HG02642 (cell line): ENCODE measurements around the gene TULP4.
"Not testable (repeated sequence)": the region's sequence is repeated elsewhere in the genome, so short reads cannot be mapped to it uniquely, and the experiment has no call there.

Experiments
- ATAC-seq: cut with Tn5 transposase; IDR thresholded peaks from one replicate; pipeline ENCODE4 v1.9.1; 2021; ENCODE audit warnings: mild to moderate bottlenecking; ENCODE audit not compliant: unreplicated experiment, poor library complexity

TULP4 gene

DNA sequence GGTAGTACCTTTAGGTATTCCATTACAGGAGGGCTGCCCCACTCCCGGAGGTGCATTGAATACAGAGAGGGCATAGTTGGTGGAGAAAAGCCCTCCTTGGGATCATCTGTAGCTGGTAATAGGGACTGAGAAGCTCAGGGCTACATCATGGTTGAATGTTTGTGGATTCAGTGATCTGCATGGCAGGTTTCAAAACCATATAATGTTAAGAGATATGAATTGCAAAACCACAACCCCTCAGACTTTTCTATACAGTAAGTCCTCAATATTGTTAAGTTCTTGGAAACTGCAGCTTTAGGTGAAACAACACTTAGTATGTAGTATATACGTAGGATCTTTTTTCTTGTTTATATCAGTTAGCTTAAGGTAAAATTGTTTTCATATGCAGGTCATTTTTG, 11.3 kb downstream of the TULP4 start:
- ATAC-seq, result peak; percentile 41

DNA sequence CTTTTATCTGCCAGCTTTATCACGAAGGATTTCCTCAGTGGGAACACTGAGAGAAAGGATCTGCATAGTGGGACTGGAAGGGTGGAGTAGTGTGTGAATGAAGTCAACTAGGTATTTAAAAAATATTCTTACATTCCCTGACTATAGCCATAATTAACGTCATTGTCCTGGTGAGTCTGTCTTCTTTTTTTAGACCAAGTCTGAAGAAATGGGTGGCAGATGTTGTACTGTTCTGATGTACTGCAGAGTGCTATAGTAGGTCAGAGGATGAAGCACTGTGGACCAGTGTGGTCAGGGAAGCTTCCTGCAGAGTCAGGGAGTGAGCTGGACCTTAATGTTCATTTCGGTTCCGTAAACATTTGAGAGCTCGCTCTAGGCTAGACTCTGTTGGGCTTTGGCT, 11.9 kb downstream of the TULP4 start:
- no peak for ATAC-seq

DNA sequence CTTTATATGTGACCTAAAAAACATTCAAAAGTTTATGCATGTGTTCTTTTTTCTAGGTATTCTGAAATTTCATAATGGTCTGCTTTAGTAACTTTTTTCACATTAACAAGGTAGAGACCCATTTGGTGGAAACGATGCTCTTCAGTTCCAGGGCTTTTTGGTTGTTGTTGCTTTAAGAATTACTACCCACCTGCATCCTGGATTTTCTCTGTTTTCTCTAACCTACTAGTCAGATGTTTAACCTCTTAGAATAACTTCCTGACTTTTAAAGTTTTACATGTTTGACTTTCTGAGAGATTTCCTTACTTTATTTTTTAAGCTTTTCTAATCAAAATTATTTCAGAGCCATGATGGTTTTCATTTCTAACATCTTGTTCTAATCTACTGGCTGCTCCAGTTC, 14.9 kb downstream of the TULP4 start:
- ATAC-seq, result no peak

DNA sequence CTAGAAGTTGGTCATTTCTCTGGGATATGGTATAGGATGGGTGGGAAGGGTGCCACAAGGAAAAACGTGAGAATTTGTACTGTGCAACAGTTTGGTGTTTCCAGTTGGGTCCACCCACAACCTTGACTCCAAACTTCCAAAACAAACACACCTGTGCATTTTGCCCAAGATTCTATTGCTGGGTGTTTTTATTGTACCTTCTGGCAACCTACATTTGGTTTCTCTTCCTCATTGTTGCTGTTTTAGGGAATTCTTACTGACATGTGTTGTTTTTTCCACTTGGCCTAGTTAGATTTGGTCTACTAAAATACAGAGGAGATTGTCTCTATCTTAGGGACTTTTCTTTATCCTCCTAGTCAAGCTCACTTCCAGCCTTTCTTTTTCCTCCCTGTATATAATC, 16.7 kb downstream of the TULP4 start:
- no peak for ATAC-seq

DNA sequence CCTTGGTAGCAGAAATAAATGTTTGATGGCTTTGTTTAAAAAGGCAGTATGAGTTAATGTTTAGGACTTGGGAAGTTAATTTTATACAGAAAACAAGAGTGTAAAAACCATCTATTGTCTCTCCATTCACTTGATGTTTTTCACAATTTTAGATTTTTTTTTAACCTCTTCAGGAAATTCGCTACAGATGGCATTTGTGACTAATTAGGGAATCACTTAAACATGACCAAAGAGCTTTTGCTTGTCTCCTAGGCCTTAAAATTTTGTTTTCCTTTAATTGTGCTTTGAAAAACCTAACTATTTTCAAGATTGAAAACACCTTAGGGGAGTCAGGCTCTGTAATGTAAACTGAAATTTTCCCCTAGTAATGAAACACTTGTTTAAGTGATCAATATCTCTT, 17.3 kb downstream of the TULP4 start:
- ATAC-seq, result no peak

DNA sequence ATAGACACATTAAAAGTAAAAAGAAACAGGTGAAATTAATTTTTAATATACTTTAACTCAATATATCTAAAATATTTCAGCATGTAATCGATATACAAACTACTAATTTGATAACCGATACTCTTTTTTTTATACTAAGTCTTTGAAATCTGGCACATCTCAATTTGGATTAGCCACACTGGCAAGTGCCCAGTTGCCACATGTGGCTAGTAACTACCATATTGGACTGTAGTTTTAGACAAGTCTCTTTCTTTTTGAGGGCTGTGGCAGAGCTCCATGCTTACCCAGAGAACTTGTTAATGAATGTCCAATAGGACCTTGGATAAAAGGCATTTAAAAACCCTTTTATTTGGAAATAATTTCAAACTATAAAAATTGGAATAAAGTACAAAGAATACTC, 17.8 kb downstream of the TULP4 start:
- no peak for ATAC-seq

DNA sequence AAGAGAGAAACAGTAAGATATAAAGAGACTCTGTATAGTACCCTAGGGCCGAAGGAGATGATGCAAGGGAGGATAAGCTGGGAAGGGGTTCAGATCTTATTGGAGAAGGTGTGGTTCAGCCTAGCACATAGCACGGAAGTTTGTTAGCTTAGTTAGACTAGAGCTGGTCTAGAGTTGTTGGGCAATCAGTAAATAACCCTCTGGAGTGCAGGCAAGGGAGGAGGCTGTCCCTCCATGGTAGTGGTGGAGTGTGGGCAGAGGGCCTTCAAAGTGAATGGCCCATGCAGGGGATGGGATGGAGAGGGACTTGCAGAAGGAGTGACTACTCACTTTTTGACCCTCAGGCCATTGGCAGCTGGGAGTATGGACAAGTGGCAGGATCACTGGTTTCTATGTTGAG, 20.0 kb downstream of the TULP4 start:
- no peak for ATAC-seq

DNA sequence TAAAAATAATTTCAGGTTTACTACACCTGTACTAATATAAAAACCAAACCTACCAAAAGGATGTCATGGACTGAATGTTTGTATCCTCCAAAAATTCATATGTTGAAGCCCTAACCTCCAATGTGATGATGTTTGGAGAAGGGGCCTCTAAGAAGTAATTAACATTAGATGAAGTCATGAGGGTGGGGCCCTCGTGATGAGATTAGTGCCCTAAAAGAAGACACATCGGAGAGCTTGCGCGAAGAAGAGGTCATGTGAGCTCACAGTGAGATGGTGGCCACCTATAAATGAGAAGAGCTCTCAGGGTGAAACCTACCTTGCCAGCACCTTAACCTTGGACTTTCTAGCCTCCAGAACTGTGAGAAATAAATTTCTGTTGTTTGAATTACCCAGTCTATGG, 20.8 kb downstream of the TULP4 start:
- ATAC-seq, result no peak

DNA sequence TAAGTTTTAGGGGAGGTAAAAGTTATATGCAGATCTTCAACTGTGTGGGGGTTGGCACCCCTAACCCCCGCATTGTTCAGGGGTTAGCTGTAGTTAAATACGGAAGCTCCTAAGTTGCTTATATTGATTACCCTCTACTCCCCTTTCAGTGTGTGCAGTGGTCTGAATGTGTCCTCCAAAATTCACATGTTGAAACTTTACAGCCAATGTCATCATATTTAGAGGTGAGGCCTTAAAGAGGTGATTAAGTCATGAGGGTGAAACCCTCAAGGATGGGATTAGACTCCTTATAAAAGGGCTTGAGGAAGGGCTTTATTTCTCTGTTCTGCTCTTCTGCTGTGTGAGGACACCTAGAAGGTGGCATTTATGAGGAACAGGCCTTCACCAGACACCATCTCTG, 22.3 kb downstream of the TULP4 start:
- ATAC-seq, result no peak

DNA sequence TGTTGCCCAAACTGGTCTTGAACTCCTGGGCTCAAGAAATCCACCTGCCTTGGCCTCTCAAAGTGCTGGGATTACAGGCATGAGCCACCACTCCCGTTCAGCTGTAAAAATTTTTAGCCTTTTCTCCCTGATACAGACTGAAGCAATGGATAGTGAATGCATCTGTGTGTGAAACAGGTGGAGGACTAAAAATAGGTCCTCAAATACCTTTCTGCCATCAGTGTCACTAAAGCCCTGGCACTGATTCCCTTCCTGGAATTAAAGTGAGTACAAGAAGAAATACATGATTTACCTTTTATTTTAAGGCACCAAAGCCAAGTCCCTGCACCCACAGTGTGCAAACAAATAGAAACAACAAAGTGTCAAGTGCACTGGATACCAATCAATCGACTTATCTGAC, 25.1 kb downstream of the TULP4 start:
- no peak for ATAC-seq

DNA sequence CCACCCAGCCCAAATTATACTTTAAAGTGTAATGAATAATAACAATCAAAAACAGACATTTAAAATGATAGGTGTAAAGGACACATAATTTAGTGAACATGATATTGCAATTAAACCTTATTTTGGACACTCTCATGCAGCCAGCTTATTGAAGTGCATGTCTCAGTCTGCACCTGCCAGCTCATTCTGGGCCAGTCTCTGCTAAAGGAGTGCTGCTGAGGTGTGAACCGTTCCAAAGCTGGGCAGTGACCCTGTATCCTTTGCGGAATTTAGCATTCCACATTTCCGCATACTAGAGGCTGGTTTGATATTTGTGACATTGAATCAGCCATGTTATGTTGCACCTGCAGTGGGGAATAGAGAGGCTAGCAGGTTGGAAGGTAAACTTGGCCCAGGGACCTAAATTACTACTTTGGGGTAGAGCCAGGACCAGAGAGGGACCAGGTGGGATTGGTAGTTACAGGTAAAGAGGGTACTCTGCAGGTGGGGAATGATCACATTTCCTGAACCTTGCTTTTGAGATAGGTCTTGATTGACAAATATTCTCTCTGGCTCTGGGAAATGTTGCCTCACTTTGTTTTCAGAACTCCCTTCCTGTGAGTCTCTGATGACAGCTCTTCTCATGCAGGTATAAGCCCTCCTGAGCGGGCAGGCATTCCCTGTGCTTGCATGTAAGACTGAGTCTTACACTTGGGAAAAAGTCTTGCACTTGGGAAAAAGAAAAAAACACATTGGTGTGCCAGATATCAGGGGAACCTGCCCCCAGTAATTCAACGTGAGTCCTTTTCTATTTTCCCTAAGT, 26.2 kb downstream of the TULP4 start:
- no peak for ATAC-seq

DNA sequence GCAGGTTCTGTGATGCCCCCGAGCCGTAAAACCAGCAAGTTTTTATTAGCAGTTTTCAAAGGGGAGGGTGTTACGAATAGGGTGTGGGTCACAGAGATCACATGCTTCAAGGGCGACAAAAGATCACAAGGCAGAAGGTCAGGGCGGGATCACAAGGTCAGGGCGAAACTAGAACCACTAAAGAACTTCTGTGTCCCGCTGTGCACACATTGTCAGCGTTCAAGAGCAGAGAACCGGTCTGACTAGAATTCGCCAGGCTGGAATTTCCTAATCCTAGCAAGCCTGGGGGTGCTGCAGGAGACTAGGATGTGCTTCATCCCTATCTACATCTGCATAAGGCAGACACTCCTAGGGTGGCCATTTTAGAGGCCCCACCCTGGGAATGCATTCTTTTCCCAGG, 26.9 kb downstream of the TULP4 start:
- not testable (repeated sequence) for ATAC-seq

DNA sequence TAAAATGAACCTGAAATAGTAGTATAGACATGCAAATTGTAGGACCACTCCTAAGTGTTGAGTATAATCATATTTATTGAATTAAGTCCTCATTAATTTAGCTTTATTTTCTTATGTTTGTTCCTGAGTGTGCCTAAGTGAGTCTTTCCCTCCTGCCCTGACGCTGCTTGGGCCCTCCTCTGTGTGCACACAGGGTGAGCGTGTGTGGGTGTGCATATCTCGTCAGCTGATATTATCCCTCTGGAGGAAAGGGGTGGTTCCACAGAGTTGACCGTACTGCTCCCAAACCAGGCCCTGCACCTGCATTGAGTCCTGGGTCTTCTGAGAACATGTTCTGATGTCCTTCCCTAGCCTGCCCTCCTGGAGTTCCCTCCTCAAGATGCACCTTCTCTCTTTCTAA, 28.0 kb downstream of the TULP4 start:
- no peak for ATAC-seq

DNA sequence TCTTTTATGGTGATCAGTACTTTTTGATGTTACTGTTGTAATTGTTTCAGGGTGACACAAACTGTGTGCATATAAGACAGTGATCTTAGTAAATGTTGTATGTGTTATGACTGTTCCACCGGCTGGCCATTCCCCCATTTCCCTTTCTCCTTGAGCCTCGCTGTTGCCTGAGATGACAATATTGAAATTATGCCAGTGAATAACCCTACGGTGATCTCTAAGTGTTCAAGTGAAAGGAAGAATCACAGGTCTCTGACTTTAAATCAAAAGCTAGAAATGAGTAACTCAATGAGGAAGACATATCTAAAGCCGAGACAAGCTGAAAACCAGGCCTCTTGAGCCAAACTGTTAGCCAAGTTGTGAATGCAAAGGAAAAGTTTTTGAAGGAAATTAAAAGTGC, 32.3 kb downstream of the TULP4 start:
- ATAC-seq, result peak; percentile 74

DNA sequence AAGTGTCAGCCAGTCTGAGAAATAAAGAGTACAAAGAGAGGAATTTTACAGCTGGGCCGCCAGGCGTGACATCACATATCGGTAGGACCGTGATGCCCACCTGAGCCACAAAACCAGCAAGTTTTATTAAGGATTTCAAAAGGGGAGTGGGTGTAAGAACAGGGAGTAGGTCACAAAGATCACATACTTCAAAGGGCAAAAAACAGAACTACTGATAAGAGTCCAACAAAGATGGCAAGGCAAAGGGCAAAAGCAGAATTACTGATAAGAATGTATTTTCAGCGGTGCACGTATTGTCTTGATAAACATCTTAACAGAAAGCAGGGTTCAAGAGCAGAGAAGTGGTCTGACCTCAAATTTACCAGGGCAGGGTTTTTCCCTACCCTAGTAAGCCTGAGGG, 33.2 kb downstream of the TULP4 start:
- not testable (repeated sequence) for ATAC-seq

DNA sequence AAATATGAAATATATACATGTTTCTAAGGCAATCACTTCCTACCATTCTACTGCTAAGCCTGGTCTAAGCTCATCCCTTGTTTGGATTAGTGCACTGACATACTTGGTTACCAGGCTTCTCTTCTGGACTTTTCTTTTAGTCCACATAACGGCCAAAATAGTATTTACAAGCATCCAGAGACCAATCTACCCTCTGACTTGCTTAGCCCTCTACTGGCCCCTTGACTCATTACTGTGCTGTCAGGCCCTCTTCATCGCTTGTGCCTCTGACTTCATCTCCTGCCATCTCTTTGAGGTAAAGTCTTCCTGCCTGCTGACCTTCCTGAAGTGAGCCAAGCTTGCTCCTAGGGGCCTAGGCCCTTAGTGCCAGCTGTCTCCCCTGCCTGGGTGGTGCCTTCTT, 35.1 kb downstream of the TULP4 start:
- no peak for ATAC-seq

DNA sequence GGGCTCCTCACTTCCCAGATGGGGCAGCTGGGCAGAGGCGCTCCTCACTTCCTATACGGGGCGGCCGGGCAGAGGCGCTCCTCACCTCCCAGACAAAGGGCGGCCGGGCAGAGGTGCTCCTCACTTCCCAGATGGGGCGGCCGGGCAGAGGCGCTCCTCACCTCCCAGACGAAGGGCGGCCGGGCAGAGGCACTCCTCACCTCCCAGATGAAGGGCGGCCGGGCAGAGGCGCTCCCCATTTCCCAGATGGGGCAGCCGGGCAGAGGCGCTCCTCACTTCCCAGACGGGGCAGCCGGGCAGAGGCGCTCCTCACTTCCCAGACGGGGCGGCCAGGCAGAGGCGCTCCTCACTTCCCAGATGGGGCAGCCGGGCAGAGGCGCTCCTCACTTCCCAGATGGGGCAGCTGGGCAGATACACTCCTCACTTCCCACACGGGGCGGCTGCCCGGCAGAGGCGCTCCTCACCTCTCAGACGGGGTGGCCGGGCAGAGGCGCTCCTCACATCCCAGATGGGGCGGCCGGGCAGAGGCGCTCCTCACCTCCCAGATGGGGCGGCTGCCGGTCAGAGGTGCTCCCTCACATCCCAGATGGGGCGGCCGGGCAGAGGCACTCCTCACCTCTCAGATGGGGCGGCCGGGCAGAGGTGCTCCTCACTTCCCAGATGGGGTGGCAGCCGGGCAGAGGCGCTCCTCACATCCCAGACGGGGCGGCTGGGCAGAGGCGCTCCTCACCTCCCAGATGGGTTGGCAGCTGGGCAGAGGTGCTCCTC, 36.7 kb downstream of the TULP4 start:
- ATAC-seq, result not testable (repeated sequence)

DNA sequence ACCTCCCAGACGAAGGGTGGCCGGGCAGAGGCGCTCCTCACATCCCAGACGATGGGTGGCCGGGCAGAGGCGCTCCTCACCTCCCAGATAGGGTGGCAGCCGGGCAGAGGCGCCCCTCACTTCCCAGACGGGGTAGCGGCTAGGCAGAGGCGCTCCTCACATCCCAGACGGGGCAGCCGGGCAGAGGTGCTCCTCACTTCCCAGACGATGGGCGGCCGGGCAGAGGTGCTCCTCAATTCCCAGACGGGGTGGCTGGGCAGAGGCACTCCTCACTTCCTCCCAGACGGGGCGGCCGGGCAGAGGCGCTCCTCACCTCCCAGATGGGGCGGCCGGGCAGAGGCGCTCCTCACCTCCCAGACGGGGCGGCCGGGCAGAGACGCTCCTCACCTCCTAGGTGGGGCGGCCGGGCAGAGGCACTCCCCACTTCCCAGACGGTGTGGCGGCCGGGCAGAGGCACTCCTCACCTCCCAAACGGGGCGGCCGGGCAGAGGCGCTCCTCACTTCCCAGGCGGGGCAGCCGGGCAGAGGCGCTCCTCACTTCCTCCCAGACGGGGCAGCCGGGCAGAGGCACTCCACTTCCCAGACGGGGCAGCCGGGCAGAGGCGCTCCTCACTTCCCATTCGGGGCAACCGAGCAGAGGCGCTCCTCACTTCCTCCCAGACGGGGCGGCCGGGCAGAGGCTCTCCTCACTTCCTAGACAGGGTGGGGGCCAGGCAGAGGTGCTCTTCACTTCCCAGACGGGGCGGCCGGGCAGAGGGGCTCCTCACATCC, 37.4 kb downstream of the TULP4 start:
- not testable (repeated sequence) for ATAC-seq

DNA sequence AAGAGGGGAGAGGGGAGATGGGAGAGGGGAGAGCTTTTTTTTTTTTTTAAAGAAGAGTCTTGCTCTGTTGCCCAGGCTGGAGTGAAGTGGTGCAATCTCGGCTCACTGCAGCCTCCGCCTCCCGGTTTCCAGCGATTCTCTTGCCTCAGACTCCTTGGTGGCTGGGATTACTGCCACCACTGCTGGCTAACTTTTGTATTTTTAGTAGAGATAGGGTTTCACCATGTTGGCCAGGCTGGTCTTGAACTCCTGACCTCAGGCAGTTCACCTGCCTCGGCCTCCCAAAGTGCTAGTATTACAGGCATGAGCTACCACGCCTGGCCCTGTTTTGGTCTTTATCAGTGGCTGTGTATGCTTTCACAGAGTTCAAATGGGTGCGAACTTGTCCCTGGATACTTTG, 38.5 kb downstream of the TULP4 start:
- not testable (repeated sequence) for ATAC-seq

DNA sequence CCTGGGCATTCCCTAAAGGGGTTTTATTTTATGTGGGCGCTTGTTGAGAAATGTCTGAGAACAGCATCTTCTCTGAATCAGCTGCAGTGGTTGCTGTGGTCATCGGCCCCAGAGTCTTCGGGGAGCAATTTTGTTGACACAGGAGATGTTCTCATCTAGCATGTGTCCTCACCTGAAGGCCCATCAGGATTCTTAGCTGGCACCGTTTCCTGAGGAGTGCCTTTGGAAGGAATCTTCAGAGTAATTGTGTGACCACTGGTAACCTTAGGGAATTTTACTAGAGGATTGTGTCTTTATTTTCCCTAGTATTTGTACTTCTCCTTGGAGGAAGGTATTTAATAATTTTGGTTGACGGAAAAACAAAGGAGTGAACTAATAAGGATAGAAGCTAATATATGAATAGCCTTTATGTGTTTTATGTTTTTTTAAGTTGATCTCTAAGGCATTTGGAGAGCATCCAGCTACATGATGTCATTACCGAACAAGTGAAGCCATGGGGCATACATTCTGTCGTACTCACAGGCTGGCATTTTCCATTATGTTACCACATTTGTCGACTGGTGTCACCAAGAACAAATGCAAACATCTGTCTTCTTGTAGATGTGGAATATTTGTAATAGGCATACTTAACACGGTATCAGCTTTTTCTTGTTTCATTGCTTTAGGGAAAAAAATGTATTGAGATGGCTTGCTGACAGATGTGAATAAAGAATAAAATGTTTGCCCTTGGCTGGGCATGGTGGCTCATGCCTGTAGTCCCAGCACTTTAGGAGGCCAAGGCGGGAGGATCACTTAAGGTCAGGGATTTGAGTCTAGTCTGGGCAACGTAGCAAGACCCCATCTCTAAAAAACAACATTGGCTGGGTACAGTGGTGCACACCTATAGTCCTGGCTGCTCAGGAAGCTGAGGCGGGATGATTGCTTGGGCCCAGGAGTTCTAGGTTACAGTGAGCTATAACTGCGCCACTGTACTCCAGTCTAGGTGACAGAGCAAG, 41.9 kb downstream of the TULP4 start:
- no peak for ATAC-seq
